IMR-90 (cell line): ENCODE results near the gene CD248. TPM values are rescaled to one million over a fixed set of nuclear protein-coding genes. Genes with fewer than 3 reads are reported as not detected.
A peak's percentile ranks its signal among the peaks of the same experiment; 100 is the strongest.

Experiments used
- ATAC-seq: fragments of 200-7000 bp; cut with Tn5 transposase; 2 replicates; pipeline ENCODE4 v1.9.1; 2020; ENCODE audit warnings: low read depth, mild to moderate bottlenecking, moderate library complexity
- BruUV-seq: library from RNA; stranded (reverse); fragments of 400-500 nt; replicated peaks from 2 replicates; lab custom pipeline; 2021; lab: Mats Ljungman, UMichigan
- CTCF ChIA-PET: fragments of 300-600 bp; formaldehyde crosslinking; extraction: SDS; loops from one replicate; lab custom pipeline; 2021; ENCODE audit warnings: antibody characterized with exemption; lab: Yijun Ruan, JAX
- POLR2A ChIA-PET: fragments of 300-600 bp; sonication (Branson Sonifier 250); formaldehyde crosslinking; loops from one replicate; lab custom pipeline; 2022; ENCODE audit warnings: antibody characterized with exemption; ENCODE audit not compliant: unreplicated experiment; lab: Charles Lee
- DNase-seq: peaks from one replicate; pipeline ENCODE4 v3.0.0; 2013
- H2AFZ ChIP-seq: replicated peaks from 2 replicates; pipeline ENCODE3; 2013; ENCODE audit warnings: low read length, mild to moderate bottlenecking; ENCODE audit not compliant: poor library complexity
- H2AK5ac ChIP-seq: 2 replicates; pipeline ENCODE4 v1.6.1; 2013; ENCODE audit warnings: low read depth, low read length, inconsistent platforms
- H2AK9ac ChIP-seq: replicated peaks from 2 replicates; pipeline ENCODE3; 2013; ENCODE audit warnings: mild to moderate bottlenecking, low read depth, low read length, moderate library complexity; ENCODE audit not compliant: poor library complexity
- H2BK120ac ChIP-seq: 2 replicates; pipeline ENCODE4 v1.6.1; 2013; ENCODE audit warnings: low read depth, low read length, inconsistent platforms
- H2BK15ac ChIP-seq: 3 replicates; pipeline ENCODE4 v1.6.1; 2013; ENCODE audit warnings: low read depth, low read length, inconsistent platforms
- H2BK20ac ChIP-seq: 2 replicates; pipeline ENCODE4 v1.6.1; 2013; ENCODE audit warnings: low read depth, mild to moderate bottlenecking, inconsistent platforms, low read length, moderate library complexity
- H2BK5ac ChIP-seq: 2 replicates; pipeline ENCODE4 v1.6.1; 2013; ENCODE audit warnings: mild to moderate bottlenecking, low read depth, low read length, inconsistent platforms; ENCODE audit not compliant: poor library complexity, severe bottlenecking
- H3K14ac ChIP-seq: replicated peaks from 2 replicates; pipeline ENCODE4 v1.6.1; 2013; ENCODE audit warnings: low read depth, low read length, inconsistent platforms
- H3K18ac ChIP-seq: 2 replicates; pipeline ENCODE4 v1.6.1; 2013; ENCODE audit warnings: low read depth, low read length, control low read depth
- H3K23ac ChIP-seq: 2 replicates; pipeline ENCODE4 v1.6.1; 2013; ENCODE audit warnings: low read depth, low read length, inconsistent platforms
- H3K27ac ChIP-seq: 2 replicates; pipeline ENCODE4 v1.5.1; 2013; ENCODE audit warnings: mild to moderate bottlenecking, control low read depth, low read length; ENCODE audit not compliant: insufficient read depth
- H3K27me3 ChIP-seq: 2 replicates; pipeline ENCODE4 v1.6.1; 2013; ENCODE audit warnings: low read length; ENCODE audit not compliant: control insufficient read depth, insufficient read depth
- H3K36me3 ChIP-seq: 2 replicates; pipeline ENCODE4 v1.6.1; 2013; ENCODE audit warnings: low read length, mixed read lengths; ENCODE audit not compliant: control insufficient read depth, insufficient read depth
- H3K4ac ChIP-seq: 2 replicates; pipeline ENCODE4 v1.6.1; 2013; ENCODE audit warnings: low read depth, low read length, inconsistent platforms
- H3K4me1 ChIP-seq: 2 replicates; pipeline ENCODE4 v1.6.1; 2013; ENCODE audit warnings: low read length, mixed read lengths; ENCODE audit not compliant: control insufficient read depth, insufficient read depth
- H3K4me2 ChIP-seq: 2 replicates; pipeline ENCODE4 v1.6.1; 2013; ENCODE audit warnings: low read depth, mild to moderate bottlenecking, control low read depth, low read length, moderate library complexity
- H3K4me3 ChIP-seq: 2 replicates; pipeline ENCODE4 v1.5.1; 2013; ENCODE audit warnings: low read depth, mild to moderate bottlenecking, control low read depth, low read length, moderate library complexity; ENCODE audit not compliant: insufficient read depth
- H3K56ac ChIP-seq: 2 replicates; pipeline ENCODE4 v1.6.1; 2013; ENCODE audit warnings: low read length, inconsistent platforms; ENCODE audit not compliant: insufficient read depth; ENCODE audit errors: extremely low read depth
- H3K79me1 ChIP-seq, 2 experiments: 2 replicates each; pipeline ENCODE4 v1.6.1; 2013; ENCODE audit warnings: low read length in 2 of 2, inconsistent platforms in 1 of 2, low read depth in 1 of 2
- H3K9ac ChIP-seq: 2 replicates; pipeline ENCODE4 v1.6.1; 2013; ENCODE audit warnings: low read depth, low read length, control low read depth
- H3K9me1 ChIP-seq: 2 replicates; pipeline ENCODE4 v1.6.1; 2013; ENCODE audit warnings: low read length, inconsistent platforms; ENCODE audit not compliant: insufficient read depth
- H3K9me3 ChIP-seq: 2 replicates; pipeline ENCODE4 v1.6.1; 2013; ENCODE audit warnings: low read length; ENCODE audit not compliant: control insufficient read depth, insufficient read depth
- H4K20me1 ChIP-seq: 2 replicates; pipeline ENCODE4 v1.6.1; 2013; ENCODE audit warnings: low read length, inconsistent platforms; ENCODE audit not compliant: insufficient read depth
- H4K5ac ChIP-seq: 2 replicates; pipeline ENCODE4 v1.6.1; 2013; ENCODE audit warnings: mild to moderate bottlenecking, low read depth, low read length, control low read depth
- H4K8ac ChIP-seq, 2 experiments: 2 replicates each; pipeline ENCODE4 v1.6.1; 2013; ENCODE audit warnings: low read depth in 2 of 2, low read length in 2 of 2, control low read depth in 1 of 2, inconsistent platforms in 1 of 2
- H4K91ac ChIP-seq: 2 replicates; pipeline ENCODE4 v1.6.1; 2013; ENCODE audit warnings: low read depth, low read length, inconsistent platforms; ENCODE audit not compliant: insufficient read depth
- BHLHE40 ChIP-seq: fragments of 150-350 bp; IDR thresholded peaks from 2 replicates; pipeline ENCODE4 v1.6.1; 2016; ENCODE audit warnings: mild to moderate bottlenecking, low read depth, low read length
- WGBS, 2 experiments: methylation state at CpG; one replicate each; pipeline versions ENCODE4 v1.1.5 to v1.1.7; 2013; ENCODE audit warnings: missing lambda C conversion rate in 2 of 2; ENCODE audit not compliant: insufficient read length in 1 of 2; ENCODE audit errors: extremely low coverage in 2 of 2; 5-methylcytosine and 5-hydroxymethylcytosine counted together
- dilution Hi-C: fragments of 300-500 bp; cut with HindIII; formaldehyde crosslinking; loops from one replicate; pipeline ENCODE4 v1.14.3; 2018; ENCODE audit warnings: low sequenced_read_pairs; ENCODE audit not compliant: unreplicated experiment
- in situ Hi-C: fragments of 300-500 bp; cut with MboI; formaldehyde crosslinking; loops from 3 replicates; pipeline ENCODE4 v1.14.3; 2019; ENCODE audit warnings: low sequenced_read_pairs, inconsistent platforms, mixed read lengths
- intact Hi-C: fragments of 100-400 bp; cut with micrococcal nuclease; formaldehyde crosslinking; loops from 2 replicates; pipeline ENCODE4 v1.10.0; 2022
- polyA plus RNA-seq, 3 experiments: library from polyadenylated mRNA; depleted of rRNA; stranded (reverse); fragments of >200 nt; gene quantifications; 2 replicates each; pipeline ENCODE4 v1.2.3, GENCODE V29; 2012; ENCODE audit warnings: low replicate concordance in 1 of 3
- total RNA-seq: library from RNA; depleted of rRNA; stranded (reverse); fragments of >200 nt; gene quantifications from 2 replicates; pipeline ENCODE4 v1.2.3, GENCODE V29; 2012

The CD248 gene
- total and polyA plus RNA-seq, 2 of the 4 experiments (the other 2 are of a cell fraction), result 19.5 to 223 TPM

DNA sequence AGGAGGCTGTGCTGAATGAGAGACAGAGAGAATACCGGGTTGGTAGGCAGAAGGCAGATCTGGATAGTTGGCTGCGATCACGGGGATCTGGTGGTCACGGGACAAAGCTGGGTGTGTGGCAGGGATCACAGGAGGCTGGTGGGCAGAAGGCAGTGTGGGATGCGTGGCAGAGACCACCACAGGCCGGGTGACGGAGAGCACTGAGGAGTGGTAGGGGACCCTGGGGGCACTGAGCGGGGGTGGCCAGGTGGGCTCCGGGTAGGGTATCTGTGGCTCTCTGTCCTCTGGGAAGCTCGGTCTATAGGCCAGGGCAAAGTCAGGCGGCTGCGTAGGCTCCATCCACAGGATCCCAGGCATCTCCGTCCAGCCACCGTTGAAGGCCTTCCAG, 1.4 kb downstream of the CD248 start:
- intact Hi-C loops, result no loop called here
- Histone ChIP-seq H3K9me3 (no peaks in the 10 kb centered on the region), H2AK9ac (peak overlapping the region; percentile 93), H2AK5ac (peak overlapping the region; percentile 77), H3K56ac (peak overlapping the region; percentile 18; the same call in 1 of the 2 replicates), H3K27ac (peak overlapping the region; percentile 93), H2BK120ac (peak overlapping the region; percentile 47; the same call in 1 of the 2 replicates), H3K36me3 (no peaks in the 10 kb centered on the region), H3K27me3 (no peaks in the 10 kb centered on the region), H4K5ac (peak overlapping the region; percentile 0; the same call in 1 of the 2 replicates), H3K4me3 (peak overlapping the region; percentile 72), H4K91ac (no peak overlapping the region; the same call in 1 of the 2 replicates), H3K4ac (peak overlapping the region; percentile 81), H3K9ac (peak overlapping the region; percentile 95), H3K79me1 (peaks cover 0 to 42% of the 10 kb centered on the region in 2 experiments; a peak in 2 of 4 replicates), H3K14ac (peak overlapping the region; percentile 94), H3K4me1 (peaks cover 32% of the 10 kb centered on the region), H3K23ac (peak overlapping the region; percentile 75), H4K20me1 (peaks cover 39% of the 10 kb centered on the region), H4K8ac (peak overlapping the region; percentile 1 to 59; a peak in 1 of 4 replicates), H2BK15ac (no peak overlapping the region), H2AFZ (peak overlapping the region; percentile 81), H2BK5ac (peak overlapping the region; percentile 77), H3K4me2 (peak overlapping the region; percentile 85), H3K9me1 (peaks cover 11% of the 10 kb centered on the region), H2BK20ac (no peak overlapping the region), H3K18ac (no peak overlapping the region)
- in situ Hi-C loops, result no loop called here
- dilution Hi-C loops, result no loop called here
- 46% methylated on average over 8 of the region's 14 CpGs; no CpG with 5 or more reads in 1 of the 2 experiments for WGBS, 2 experiments
- no peak for ATAC-seq
- no TSS peak for BruUV-seq
- no peak for TF ChIP-seq BHLHE40
- DNase-seq, result no peak
- ChIA-PET CTCF (no interaction called here), POLR2A (no interaction called here)
